Measurements from ENCODE around the gene ANKRD18A. TPM values are rescaled to one million over a fixed set of nuclear protein-coding genes. Genes with fewer than 3 reads are reported as not detected.
"Not testable (repeated sequence)": the region's sequence is repeated elsewhere in the genome, so short reads cannot be mapped to it uniquely, and the experiment has no call there.

ANKRD18A gene
- total RNA-seq, 1 donor from 2014 or later = 14.2 TPM

DNA sequence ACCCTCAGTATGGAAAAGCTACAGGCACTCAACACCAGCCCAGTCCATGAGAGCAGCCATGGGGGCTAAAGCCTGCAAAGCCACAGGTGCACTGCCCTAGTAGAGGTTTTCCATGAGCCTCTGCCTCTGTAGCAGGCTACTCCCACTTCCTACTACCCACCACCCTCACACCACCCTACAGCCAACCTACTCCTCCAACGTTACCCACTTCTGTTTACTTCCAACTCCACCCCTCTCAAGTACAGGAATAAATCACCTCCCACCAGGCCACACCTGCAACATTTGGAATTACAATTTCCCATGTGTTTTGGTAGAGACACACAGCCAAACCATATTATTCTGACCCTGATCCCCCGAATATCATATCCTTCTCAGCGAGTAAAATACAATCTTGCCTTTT lies 61.2 kb downstream of the ANKRD18A start:
- not testable (repeated sequence) for H3K9me3 Mint-ChIP-seq (ENCODE audit: unreplicated experiment); H3K27ac Mint-ChIP-seq (ENCODE audit: unreplicated experiment); H3K4me1 Mint-ChIP-seq (ENCODE audit: unreplicated experiment); H3K4me3 Mint-ChIP-seq (ENCODE audit: unreplicated experiment); DNase-seq (ENCODE audit: extremely low spot score, unreplicated experiment); H3K27me3 Mint-ChIP-seq (ENCODE audit: unreplicated experiment); H3K36me3 Mint-ChIP-seq (ENCODE audit: unreplicated experiment)

GRCh38 chr9:38557746-38558145 lies 62.6 kb downstream of the ANKRD18A start:
- DNase-seq (ENCODE audit: extremely low spot score, unreplicated experiment) = not testable (repeated sequence)

DNA sequence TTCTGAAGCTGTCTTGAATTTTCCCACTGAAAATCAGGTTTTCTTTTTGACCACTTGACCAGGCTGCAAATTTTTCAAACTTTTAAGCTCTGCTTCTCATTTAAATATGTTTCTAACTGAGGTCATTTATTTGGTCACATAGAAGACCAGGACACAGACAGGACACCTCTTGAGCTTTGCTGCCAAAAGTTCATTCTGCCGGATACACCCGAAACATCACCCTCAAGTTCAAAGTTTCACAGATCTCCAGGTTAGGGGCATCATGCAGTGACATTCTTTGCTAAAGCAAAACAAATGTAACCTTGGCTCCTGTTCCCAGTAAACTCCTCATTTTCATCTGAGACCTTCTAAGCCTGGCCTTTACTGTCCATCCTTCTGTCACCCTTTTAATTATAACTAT lies 65.4 kb downstream of the ANKRD18A start:
- H3K4me3 Mint-ChIP-seq (ENCODE audit: unreplicated experiment); H3K27ac Mint-ChIP-seq (ENCODE audit: unreplicated experiment); H3K27me3 Mint-ChIP-seq (ENCODE audit: unreplicated experiment); DNase-seq (ENCODE audit: extremely low spot score, unreplicated experiment); H3K36me3 Mint-ChIP-seq (ENCODE audit: unreplicated experiment); H3K9me3 Mint-ChIP-seq (ENCODE audit: unreplicated experiment); H3K4me1 Mint-ChIP-seq (ENCODE audit: unreplicated experiment): not testable (repeated sequence)

More at GRCh38 chr9:38557746-38558145, 62.6 kb downstream of the ANKRD18A start:
- H3K9me3 Mint-ChIP-seq (ENCODE audit: unreplicated experiment); H3K4me1 Mint-ChIP-seq (ENCODE audit: unreplicated experiment); H3K36me3 Mint-ChIP-seq (ENCODE audit: unreplicated experiment); H3K27ac Mint-ChIP-seq (ENCODE audit: unreplicated experiment); H3K27me3 Mint-ChIP-seq (ENCODE audit: unreplicated experiment); H3K4me3 Mint-ChIP-seq (ENCODE audit: unreplicated experiment): not testable (repeated sequence)

- H3K4me1 Mint-ChIP-seq (ENCODE audit: unreplicated experiment); H3K4me3 Mint-ChIP-seq (ENCODE audit: unreplicated experiment); H3K36me3 Mint-ChIP-seq (ENCODE audit: unreplicated experiment); H3K27me3 Mint-ChIP-seq (ENCODE audit: unreplicated experiment); DNase-seq (ENCODE audit: extremely low spot score, unreplicated experiment); H3K9me3 Mint-ChIP-seq (ENCODE audit: unreplicated experiment); H3K27ac Mint-ChIP-seq (ENCODE audit: unreplicated experiment): not testable (repeated sequence)
Observed at GRCh38 chr9:38553019-38553418, 67.4 kb downstream of the ANKRD18A start.

GRCh38 chr9:38546497-38547163 lies 73.8 kb downstream of the ANKRD18A start:
- H3K27me3 Mint-ChIP-seq (ENCODE audit: unreplicated experiment); H3K36me3 Mint-ChIP-seq (ENCODE audit: unreplicated experiment); DNase-seq (ENCODE audit: extremely low spot score, unreplicated experiment); H3K9me3 Mint-ChIP-seq (ENCODE audit: unreplicated experiment); H3K27ac Mint-ChIP-seq (ENCODE audit: unreplicated experiment); H3K4me3 Mint-ChIP-seq (ENCODE audit: unreplicated experiment); H3K4me1 Mint-ChIP-seq (ENCODE audit: unreplicated experiment): not testable (repeated sequence)

GRCh38 chr9:38540535-38540934 lies 79.9 kb downstream of the ANKRD18A start:
- not testable (repeated sequence) for H3K27me3 Mint-ChIP-seq (ENCODE audit: unreplicated experiment); H3K27ac Mint-ChIP-seq (ENCODE audit: unreplicated experiment); H3K4me1 Mint-ChIP-seq (ENCODE audit: unreplicated experiment); H3K4me3 Mint-ChIP-seq (ENCODE audit: unreplicated experiment); DNase-seq (ENCODE audit: extremely low spot score, unreplicated experiment); H3K36me3 Mint-ChIP-seq (ENCODE audit: unreplicated experiment); H3K9me3 Mint-ChIP-seq (ENCODE audit: unreplicated experiment)

GRCh38 chr9:38529317-38529716 lies 91.1 kb downstream of the ANKRD18A start:
- DNase-seq (ENCODE audit: extremely low spot score, unreplicated experiment) = no peak
- Mint-ChIP-seq H3K36me3 (ENCODE audit: unreplicated experiment) (peaks cover 7% of the 10 kb centered on the region), H3K27me3 (ENCODE audit: unreplicated experiment) (no peaks in the 10 kb centered on the region), H3K4me1 (ENCODE audit: unreplicated experiment) (peaks cover 12% of the 10 kb centered on the region), H3K9me3 (ENCODE audit: unreplicated experiment) (peaks cover 11% of the 10 kb centered on the region), H3K4me3 (ENCODE audit: unreplicated experiment) (no peak overlapping the region), H3K27ac (ENCODE audit: unreplicated experiment) (no peak overlapping the region)
- TF ChIP-seq, protein P1, sequence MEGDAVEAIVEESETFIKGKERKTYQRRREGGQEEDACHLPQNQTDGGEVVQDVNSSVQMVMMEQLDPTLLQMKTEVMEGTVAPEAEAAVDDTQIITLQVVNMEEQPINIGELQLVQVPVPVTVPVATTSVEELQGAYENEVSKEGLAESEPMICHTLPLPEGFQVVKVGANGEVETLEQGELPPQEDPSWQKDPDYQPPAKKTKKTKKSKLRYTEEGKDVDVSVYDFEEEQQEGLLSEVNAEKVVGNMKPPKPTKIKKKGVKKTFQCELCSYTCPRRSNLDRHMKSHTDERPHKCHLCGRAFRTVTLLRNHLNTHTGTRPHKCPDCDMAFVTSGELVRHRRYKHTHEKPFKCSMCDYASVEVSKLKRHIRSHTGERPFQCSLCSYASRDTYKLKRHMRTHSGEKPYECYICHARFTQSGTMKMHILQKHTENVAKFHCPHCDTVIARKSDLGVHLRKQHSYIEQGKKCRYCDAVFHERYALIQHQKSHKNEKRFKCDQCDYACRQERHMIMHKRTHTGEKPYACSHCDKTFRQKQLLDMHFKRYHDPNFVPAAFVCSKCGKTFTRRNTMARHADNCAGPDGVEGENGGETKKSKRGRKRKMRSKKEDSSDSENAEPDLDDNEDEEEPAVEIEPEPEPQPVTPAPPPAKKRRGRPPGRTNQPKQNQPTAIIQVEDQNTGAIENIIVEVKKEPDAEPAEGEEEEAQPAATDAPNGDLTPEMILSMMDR (IDR thresholded peaks at IDR 0.05) = no peak

DNA sequence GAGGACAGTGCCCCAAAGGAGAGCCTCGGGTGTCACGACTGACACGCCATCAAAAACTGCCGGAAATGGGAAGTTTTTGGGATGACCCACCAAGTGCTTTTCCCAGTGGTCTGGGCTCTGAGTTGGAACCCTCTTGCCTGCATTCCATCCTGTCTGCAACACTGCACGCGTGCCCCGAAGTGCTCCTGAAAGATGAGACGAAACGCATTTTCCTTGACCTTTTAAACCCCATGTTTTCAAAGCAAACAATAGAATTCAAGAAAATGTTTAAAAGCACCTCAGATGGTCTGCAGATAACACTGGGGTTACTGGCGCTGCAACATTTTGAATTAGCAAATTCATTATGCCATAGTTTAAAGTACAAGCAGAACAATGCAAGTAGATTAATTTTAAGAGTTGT lies 92.9 kb downstream of the ANKRD18A start:
- peaks cover 11% of the 10 kb centered on the region for H3K9me3 Mint-ChIP-seq (ENCODE audit: unreplicated experiment)
- peak overlapping the region; percentile 5 for H3K4me3 Mint-ChIP-seq (ENCODE audit: unreplicated experiment)
- peak overlapping the region; percentile 54 for H3K27ac Mint-ChIP-seq (ENCODE audit: unreplicated experiment)
- peaks cover 14% of the 10 kb centered on the region for H3K4me1 Mint-ChIP-seq (ENCODE audit: unreplicated experiment)
- DNase-seq (ENCODE audit: extremely low spot score, unreplicated experiment) = no peak
- TF ChIP-seq, protein P1 (IDR thresholded peaks at IDR 0.05) = no peak
- no peaks in the 10 kb centered on the region for H3K27me3 Mint-ChIP-seq (ENCODE audit: unreplicated experiment)
- H3K36me3 Mint-ChIP-seq (ENCODE audit: unreplicated experiment) = peaks cover 7% of the 10 kb centered on the region

Measured in osteocyte (in vitro differentiated cells).